ENCODE measurements around the gene FXN. TPM values are rescaled to one million over a fixed set of nuclear protein-coding genes. Genes with fewer than 3 reads are reported as not detected.

Gene FXN
- total and polyA plus RNA-seq, 11 donors: 14.8 to 40.2 (median 24.1) TPM

GRCh38 chr9:69040646-69041045 lies 5.1 kb downstream of the FXN start:
- DNase-seq (no peak), ATAC-seq (no peak)
- H3K27ac ChIP-seq: peak overlapping the region in 1 of 12 donors; percentile 19
- H3K9me3 ChIP-seq: no peaks in the 10 kb centered on the region
- intact Hi-C loops (cut with DNase I): loop anchor here in 1 of 10 donors (10.0 kb wide), 1 partner anchor 834 kb away; no protein-coding TSS in a partner anchor
- H3K27me3 ChIP-seq: no peaks in the 10 kb centered on the region
- H3K36me3 ChIP-seq: peaks cover 0 to 4% (median 0%) of the 10 kb centered on the region in 9 donors
- no peak overlapping the region for H3K4me3 ChIP-seq
- 97 to 100% (median 98%) methylated on average over 2 of the region's 2 CpGs for WGBS, 4 donors
- peaks cover 0 to 39% (median 19%) of the 10 kb centered on the region in 12 donors for H3K4me1 ChIP-seq
- TF ChIP-seq CTCF (IDR thresholded peaks at IDR 0.05): no peak
- TF ChIP-seq POLR2A (IDR thresholded peaks at IDR 0.05): no peak

GRCh38 chr9:69044240-69045219 lies 9.0 kb downstream of the FXN start:
- DNase-seq: peak in 1 of 5 donors; percentile 81
- peak overlapping the region in 8 of 12 donors; percentile 15 to 71 (median 52) for H3K27ac ChIP-seq
- no peak for TF ChIP-seq CTCF (IDR thresholded peaks at IDR 0.05)
- TF ChIP-seq POLR2A (IDR thresholded peaks at IDR 0.05): no peak

GRCh38 chr9:69045821-69046220 lies 10.3 kb downstream of the FXN start:
- no peak for TF ChIP-seq POLR2A (IDR thresholded peaks at IDR 0.05)
- no peak for TF ChIP-seq CTCF (IDR thresholded peaks at IDR 0.05)
- H3K4me3 ChIP-seq: no peak overlapping the region
- no peak for DNase-seq
- H3K27me3 ChIP-seq: no peaks in the 10 kb centered on the region
- H3K27ac ChIP-seq: peak overlapping the region in 1 of 12 donors; percentile 71
- peaks cover 0 to 43% (median 26%) of the 10 kb centered on the region in 9 donors for H3K36me3 ChIP-seq
- intact Hi-C loops (cut with DNase I): loop anchor here in 1 of 10 donors (10.0 kb wide), 1 partner anchor 829 kb away; no protein-coding TSS in a partner anchor
- no peaks in the 10 kb centered on the region for H3K9me3 ChIP-seq
- ATAC-seq: no peak
- WGBS, 4 donors: 58 to 80% (median 78%) methylated on average over 4 of the region's 4 CpGs
- peaks cover 0 to 57% (median 17%) of the 10 kb centered on the region in 12 donors for H3K4me1 ChIP-seq

More at GRCh38 chr9:69044240-69045219, 9.0 kb downstream of the FXN start:
- peak; percentile 38 to 81 (median 70) for ATAC-seq
- H3K4me1 ChIP-seq: peaks cover 0 to 58% (median 17%) of the 10 kb centered on the region in 12 donors
- H3K4me3 ChIP-seq: no peak overlapping the region
- H3K36me3 ChIP-seq: peaks cover 0 to 35% (median 21%) of the 10 kb centered on the region in 9 donors
- intact Hi-C loops (cut with DNase I): loop anchor here in 1 of 10 donors (10.0 kb wide), 1 partner anchor 830 kb away; no protein-coding TSS in a partner anchor
- H3K27me3 ChIP-seq: no peaks in the 10 kb centered on the region
- no peaks in the 10 kb centered on the region for H3K9me3 ChIP-seq
- WGBS, 4 donors: 36 to 50% (median 41%) methylated on average over 9 of the region's 9 CpGs

GRCh38 chr9:69046723-69047122 lies 11.2 kb downstream of the FXN start:
- intact Hi-C loops (cut with DNase I): loop anchor here in 1 of 10 donors (10.0 kb wide), 1 partner anchor 828 kb away; no protein-coding TSS in a partner anchor
- DNase-seq (no peak), ATAC-seq (peak; percentile 21 to 41 (median 34))
- Histone ChIP-seq H3K27ac (peak overlapping the region in 5 of 12 donors; percentile 28 to 71 (median 39)), H3K27me3 (no peaks in the 10 kb centered on the region), H3K36me3 (peaks cover 0 to 48% (median 28%) of the 10 kb centered on the region in 9 donors), H3K4me1 (peaks cover 0 to 50% (median 15%) of the 10 kb centered on the region in 12 donors), H3K4me3 (no peak overlapping the region), H3K9me3 (no peaks in the 10 kb centered on the region)
- TF ChIP-seq POLR2A (IDR thresholded peaks at IDR 0.05) (no peak), CTCF (IDR thresholded peaks at IDR 0.05) (no peak)
- 56 to 72% (median 69%) methylated on average over 4 of the region's 4 CpGs for WGBS, 4 donors
